HEK293 (cell line): ENCODE data around the gene BTBD9.

Source experiments
- YY1 ChIP-seq: fragments of 450-650 bp; formaldehyde crosslinking; IDR thresholded peaks from 2 replicates; pipeline ENCODE4 v1.5.1; 2018; ENCODE audit warnings: missing biosample characterization, missing genetic modification characterization
- YY2 ChIP-seq: fragments of 450-650 bp; formaldehyde crosslinking; IDR thresholded peaks from 2 replicates; pipeline ENCODE4 v1.5.1; 2016; ENCODE audit warnings: missing biosample characterization, missing genetic modification characterization
- ZFP37 ChIP-seq: fragments of 450-650 bp; formaldehyde crosslinking; IDR thresholded peaks from 2 replicates; pipeline ENCODE4 v1.5.1; 2016; ENCODE audit warnings: missing biosample characterization, missing genetic modification characterization
- ZNF121 ChIP-seq: fragments of 450-650 bp; formaldehyde crosslinking; IDR thresholded peaks from 2 replicates; pipeline ENCODE4 v1.5.1; 2016; ENCODE audit warnings: missing biosample characterization, missing genetic modification characterization
- ZNF274 ChIP-seq, 2 experiments: fragments of 200-500 bp in 1 of 2; fragments of 450-650 bp in 1 of 2; sonication (Bioruptor generic) in 1 of 2; formaldehyde crosslinking in 1 of 2; IDR thresholded peaks; 2 replicates each; pipeline versions ENCODE4 v1.5.1 to v1.6.1; 2014 to 2016; ENCODE audit warnings: borderline replicate concordance in 1 of 2, inconsistent platforms in 1 of 2, low read length in 1 of 2, missing biosample characterization in 1 of 2, missing genetic modification characterization in 1 of 2
- ZNF501 ChIP-seq: fragments of 450-650 bp; formaldehyde crosslinking; IDR thresholded peaks from 2 replicates; pipeline ENCODE4 v1.5.1; 2016; ENCODE audit warnings: missing biosample characterization, missing genetic modification characterization
- ZNF530 ChIP-seq: fragments of 450-650 bp; formaldehyde crosslinking; IDR thresholded peaks from 2 replicates; pipeline ENCODE4 v1.5.1; 2016; ENCODE audit warnings: low read depth, missing biosample characterization, missing genetic modification characterization
- TF ChIP-seq, protein P1 (sequence below): fragments of 450-650 bp; formaldehyde crosslinking; IDR thresholded peaks from 2 replicates; pipeline ENCODE4 v1.5.1; 2016; ENCODE audit warnings: missing biosample characterization, missing genetic modification characterization
- TF ChIP-seq, protein P2 (sequence below): fragments of 450-650 bp; formaldehyde crosslinking; IDR thresholded peaks from 2 replicates; pipeline ENCODE4 v1.5.1; 2016; ENCODE audit warnings: missing biosample characterization, missing genetic modification characterization
- TF ChIP-seq, protein P3 (sequence below): fragments of 450-650 bp; formaldehyde crosslinking; IDR thresholded peaks from 2 replicates; pipeline ENCODE4 v1.5.1; 2016; ENCODE audit warnings: missing biosample characterization, missing genetic modification characterization
- TF ChIP-seq, protein P4 (sequence below): fragments of 450-650 bp; formaldehyde crosslinking; IDR thresholded peaks from 2 replicates; pipeline ENCODE4 v1.5.1; 2016; ENCODE audit warnings: missing biosample characterization, missing genetic modification characterization

DNA sequence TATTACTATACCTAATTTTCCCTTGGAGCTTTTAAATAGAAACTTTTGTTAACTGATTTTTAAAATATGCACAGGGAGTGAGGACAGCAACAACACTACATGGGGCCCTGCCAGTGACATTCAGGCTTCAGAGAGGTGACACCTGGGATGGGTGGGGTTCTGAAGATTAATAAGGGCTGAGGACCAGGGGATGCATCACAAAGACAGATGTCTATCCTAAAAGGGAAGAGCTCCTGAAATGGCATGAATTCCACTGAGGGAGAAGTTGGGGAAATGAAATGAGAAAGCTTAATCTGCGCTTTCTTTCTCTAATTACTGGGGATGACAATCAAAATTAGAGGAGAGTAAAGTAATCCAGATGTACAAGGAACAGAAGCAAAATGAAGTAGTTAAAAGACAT is 162.8 kb downstream of the BTBD9 start:
- TF ChIP-seq, protein P1, sequence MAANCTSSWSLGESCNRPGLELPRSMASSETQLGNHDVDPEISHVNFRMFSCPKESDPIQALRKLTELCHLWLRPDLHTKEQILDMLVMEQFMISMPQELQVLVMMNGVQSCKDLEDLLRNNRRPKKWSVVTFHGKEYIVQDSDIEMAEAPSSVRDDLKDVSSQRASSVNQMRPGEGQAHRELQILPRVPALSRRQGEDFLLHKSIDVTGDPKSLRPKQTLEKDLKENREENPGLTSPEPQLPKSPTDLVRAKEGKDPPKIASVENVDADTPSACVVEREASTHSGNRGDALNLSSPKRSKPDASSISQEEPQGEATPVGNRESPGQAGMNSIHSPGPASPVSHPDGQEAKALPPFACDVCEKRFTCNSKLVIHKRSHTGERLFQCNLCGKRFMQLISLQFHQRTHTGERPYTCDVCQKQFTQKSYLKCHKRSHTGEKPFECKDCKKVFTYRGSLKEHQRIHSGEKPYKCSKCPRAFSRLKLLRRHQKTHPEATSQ (tag by site-specific recombination): no peak
- TF ChIP-seq ZNF530 (no peak), YY1 (tag by site-specific recombination) (no peak), ZFP37 (no peak), ZNF121 (tag by site-specific recombination) (no peak), ZNF501 (no peak), YY2 (tag by site-specific recombination) (no peak), ZNF274 (IDR thresholded peaks at IDR 0.05; ENCODE audit: low read length) (no peak), ZNF274 (tag by site-specific recombination; IDR thresholded peaks at IDR 0.05; ENCODE audit: borderline replicate concordance) (no peak)
- TF ChIP-seq, protein P2, sequence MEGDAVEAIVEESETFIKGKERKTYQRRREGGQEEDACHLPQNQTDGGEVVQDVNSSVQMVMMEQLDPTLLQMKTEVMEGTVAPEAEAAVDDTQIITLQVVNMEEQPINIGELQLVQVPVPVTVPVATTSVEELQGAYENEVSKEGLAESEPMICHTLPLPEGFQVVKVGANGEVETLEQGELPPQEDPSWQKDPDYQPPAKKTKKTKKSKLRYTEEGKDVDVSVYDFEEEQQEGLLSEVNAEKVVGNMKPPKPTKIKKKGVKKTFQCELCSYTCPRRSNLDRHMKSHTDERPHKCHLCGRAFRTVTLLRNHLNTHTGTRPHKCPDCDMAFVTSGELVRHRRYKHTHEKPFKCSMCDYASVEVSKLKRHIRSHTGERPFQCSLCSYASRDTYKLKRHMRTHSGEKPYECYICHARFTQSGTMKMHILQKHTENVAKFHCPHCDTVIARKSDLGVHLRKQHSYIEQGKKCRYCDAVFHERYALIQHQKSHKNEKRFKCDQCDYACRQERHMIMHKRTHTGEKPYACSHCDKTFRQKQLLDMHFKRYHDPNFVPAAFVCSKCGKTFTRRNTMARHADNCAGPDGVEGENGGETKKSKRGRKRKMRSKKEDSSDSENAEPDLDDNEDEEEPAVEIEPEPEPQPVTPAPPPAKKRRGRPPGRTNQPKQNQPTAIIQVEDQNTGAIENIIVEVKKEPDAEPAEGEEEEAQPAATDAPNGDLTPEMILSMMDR (tag by site-specific recombination): no peak
- TF ChIP-seq, protein P3, sequence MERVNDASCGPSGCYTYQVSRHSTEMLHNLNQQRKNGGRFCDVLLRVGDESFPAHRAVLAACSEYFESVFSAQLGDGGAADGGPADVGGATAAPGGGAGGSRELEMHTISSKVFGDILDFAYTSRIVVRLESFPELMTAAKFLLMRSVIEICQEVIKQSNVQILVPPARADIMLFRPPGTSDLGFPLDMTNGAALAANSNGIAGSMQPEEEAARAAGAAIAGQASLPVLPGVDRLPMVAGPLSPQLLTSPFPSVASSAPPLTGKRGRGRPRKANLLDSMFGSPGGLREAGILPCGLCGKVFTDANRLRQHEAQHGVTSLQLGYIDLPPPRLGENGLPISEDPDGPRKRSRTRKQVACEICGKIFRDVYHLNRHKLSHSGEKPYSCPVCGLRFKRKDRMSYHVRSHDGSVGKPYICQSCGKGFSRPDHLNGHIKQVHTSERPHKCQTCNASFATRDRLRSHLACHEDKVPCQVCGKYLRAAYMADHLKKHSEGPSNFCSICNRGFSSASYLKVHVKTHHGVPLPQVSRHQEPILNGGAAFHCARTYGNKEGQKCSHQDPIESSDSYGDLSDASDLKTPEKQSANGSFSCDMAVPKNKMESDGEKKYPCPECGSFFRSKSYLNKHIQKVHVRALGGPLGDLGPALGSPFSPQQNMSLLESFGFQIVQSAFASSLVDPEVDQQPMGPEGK: no peak
- TF ChIP-seq, protein P4, sequence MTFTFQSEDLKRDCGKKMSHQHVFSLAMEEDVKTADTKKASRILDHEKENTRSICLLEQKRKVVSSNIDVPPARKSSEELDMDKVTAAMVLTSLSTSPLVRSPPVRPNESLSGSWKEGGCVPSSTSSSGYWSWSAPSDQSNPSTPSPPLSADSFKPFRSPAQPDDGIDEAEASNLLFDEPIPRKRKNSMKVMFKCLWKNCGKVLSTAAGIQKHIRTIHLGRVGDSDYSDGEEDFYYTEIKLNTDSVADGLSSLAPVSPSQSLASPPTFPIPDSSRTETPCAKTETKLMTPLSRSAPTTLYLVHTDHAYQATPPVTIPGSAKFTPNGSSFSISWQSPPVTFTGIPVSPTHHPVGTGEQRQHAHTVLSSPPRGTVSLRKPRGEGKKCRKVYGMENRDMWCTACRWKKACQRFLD (tag by site-specific recombination): no peak
